ENCODE data around the gene TDO2. TPM values are rescaled to one million over a fixed set of nuclear protein-coding genes. Genes with fewer than 3 reads are reported as not detected.

TDO2 gene
- total RNA-seq, 3 donors from 2014 or later: not detected

DNA sequence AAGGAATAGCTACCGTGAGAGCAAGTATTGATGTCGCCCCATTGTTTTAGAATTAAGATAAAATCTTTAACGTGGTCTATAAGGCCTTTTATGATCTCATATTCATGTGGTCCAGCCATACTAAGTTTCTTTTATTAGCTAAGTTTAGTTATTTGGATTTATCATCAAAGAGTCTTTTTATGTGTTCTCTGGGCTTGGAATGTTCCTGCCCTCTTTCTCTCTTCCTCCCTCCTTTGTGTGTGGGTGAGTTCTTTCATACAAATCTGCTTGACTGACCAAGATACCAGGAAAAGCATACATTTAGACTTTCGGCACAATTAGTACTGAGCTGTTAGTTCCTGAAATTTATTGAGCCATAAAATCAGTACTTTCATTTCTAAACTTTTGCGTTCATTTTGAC is 11.3 kb downstream of the TDO2 start:
- no peak overlapping the region for H3K4me3 ChIP-seq
- H3K27ac ChIP-seq: no peak overlapping the region
- intact Hi-C loops (cut with DNase I; ENCODE audit: low total_unique reads): no loop called here
- no peaks in the 10 kb centered on the region for H3K27me3 ChIP-seq
- DNase-seq (ENCODE audit: low spot score in 2 of 2): no peak
- no peaks in the 10 kb centered on the region for H3K4me1 ChIP-seq
- TF ChIP-seq POLR2AphosphoS5 (IDR thresholded peaks at IDR 0.05) (no peak), POLR2A (IDR thresholded peaks at IDR 0.05) (no peak)
- TF ChIP-seq, protein P1, sequence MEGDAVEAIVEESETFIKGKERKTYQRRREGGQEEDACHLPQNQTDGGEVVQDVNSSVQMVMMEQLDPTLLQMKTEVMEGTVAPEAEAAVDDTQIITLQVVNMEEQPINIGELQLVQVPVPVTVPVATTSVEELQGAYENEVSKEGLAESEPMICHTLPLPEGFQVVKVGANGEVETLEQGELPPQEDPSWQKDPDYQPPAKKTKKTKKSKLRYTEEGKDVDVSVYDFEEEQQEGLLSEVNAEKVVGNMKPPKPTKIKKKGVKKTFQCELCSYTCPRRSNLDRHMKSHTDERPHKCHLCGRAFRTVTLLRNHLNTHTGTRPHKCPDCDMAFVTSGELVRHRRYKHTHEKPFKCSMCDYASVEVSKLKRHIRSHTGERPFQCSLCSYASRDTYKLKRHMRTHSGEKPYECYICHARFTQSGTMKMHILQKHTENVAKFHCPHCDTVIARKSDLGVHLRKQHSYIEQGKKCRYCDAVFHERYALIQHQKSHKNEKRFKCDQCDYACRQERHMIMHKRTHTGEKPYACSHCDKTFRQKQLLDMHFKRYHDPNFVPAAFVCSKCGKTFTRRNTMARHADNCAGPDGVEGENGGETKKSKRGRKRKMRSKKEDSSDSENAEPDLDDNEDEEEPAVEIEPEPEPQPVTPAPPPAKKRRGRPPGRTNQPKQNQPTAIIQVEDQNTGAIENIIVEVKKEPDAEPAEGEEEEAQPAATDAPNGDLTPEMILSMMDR (IDR thresholded peaks at IDR 0.05): no peak
- no peaks in the 10 kb centered on the region for H3K36me3 ChIP-seq
- no peaks in the 10 kb centered on the region for H3K9me3 ChIP-seq

GRCh38 chr4:155921597-155921996 is 18.1 kb downstream of the TDO2 start:
- Histone ChIP-seq H3K4me3 (no peak overlapping the region), H3K27me3 (no peaks in the 10 kb centered on the region), H3K27ac (no peak overlapping the region), H3K36me3 (no peaks in the 10 kb centered on the region), H3K4me1 (no peaks in the 10 kb centered on the region), H3K9me3 (no peaks in the 10 kb centered on the region)
- intact Hi-C loops (cut with DNase I; ENCODE audit: low total_unique reads): no loop called here
- DNase-seq (ENCODE audit: low spot score in 2 of 2): no peak
- TF ChIP-seq, protein P1 (IDR thresholded peaks at IDR 0.05): no peak
- no peak for TF ChIP-seq POLR2A (IDR thresholded peaks at IDR 0.05)
- TF ChIP-seq POLR2AphosphoS5 (IDR thresholded peaks at IDR 0.05): no peak

GRCh38 chr4:155924637-155925036 is 21.1 kb downstream of the TDO2 start:
- DNase-seq (ENCODE audit: low spot score in 2 of 2): no peak
- intact Hi-C loops (cut with DNase I; ENCODE audit: low total_unique reads): loop anchor here (5.0 kb wide), 1 partner anchor 178 kb away; no protein-coding TSS in a partner anchor
- H3K9me3 ChIP-seq: no peaks in the 10 kb centered on the region
- no peak overlapping the region for H3K4me3 ChIP-seq
- no peaks in the 10 kb centered on the region for H3K27me3 ChIP-seq
- H3K4me1 ChIP-seq: no peaks in the 10 kb centered on the region
- TF ChIP-seq, protein P1 (IDR thresholded peaks at IDR 0.05): no peak
- no peak for TF ChIP-seq POLR2AphosphoS5 (IDR thresholded peaks at IDR 0.05)
- TF ChIP-seq POLR2A (IDR thresholded peaks at IDR 0.05): no peak
- no peak overlapping the region for H3K27ac ChIP-seq
- H3K36me3 ChIP-seq: peaks cover 4% of the 10 kb centered on the region

DNA sequence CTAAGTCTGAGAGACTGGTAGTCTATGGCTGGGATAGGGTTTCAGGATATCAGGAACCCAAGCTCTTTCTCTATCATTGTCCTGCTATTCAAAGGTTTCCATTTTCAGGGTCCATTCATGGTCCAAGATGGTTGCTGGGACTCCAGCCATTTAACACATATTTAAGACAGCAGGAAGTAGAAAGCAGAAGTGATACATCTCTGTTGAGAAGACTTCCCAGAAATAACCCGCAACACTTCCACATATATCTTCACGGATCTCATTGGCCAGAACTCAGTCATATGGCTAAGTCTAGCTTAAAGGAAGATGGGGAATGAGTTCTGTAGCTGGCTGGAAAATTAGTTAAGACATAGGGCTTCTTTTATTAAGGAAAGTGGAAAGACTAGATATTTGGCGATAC is 26.3 kb downstream of the TDO2 start:
- H3K27me3 ChIP-seq: no peaks in the 10 kb centered on the region
- H3K36me3 ChIP-seq: peaks cover 4% of the 10 kb centered on the region
- H3K4me1 ChIP-seq: no peaks in the 10 kb centered on the region
- DNase-seq (ENCODE audit: low spot score in 2 of 2): no peak
- intact Hi-C loops (cut with DNase I; ENCODE audit: low total_unique reads): loop anchor here (5.0 kb wide), 1 partner anchor 172 kb away; no protein-coding TSS in a partner anchor
- TF ChIP-seq POLR2A (IDR thresholded peaks at IDR 0.05) (no peak), POLR2AphosphoS5 (IDR thresholded peaks at IDR 0.05) (no peak)
- TF ChIP-seq, protein P1 (IDR thresholded peaks at IDR 0.05): no peak
- H3K9me3 ChIP-seq: no peaks in the 10 kb centered on the region
- H3K4me3 ChIP-seq: no peak overlapping the region
- no peak overlapping the region for H3K27ac ChIP-seq

GRCh38 chr4:155930330-155930729 is 26.8 kb downstream of the TDO2 start:
- no peaks in the 10 kb centered on the region for H3K9me3 ChIP-seq
- H3K27ac ChIP-seq: no peak overlapping the region
- H3K36me3 ChIP-seq: peaks cover 4% of the 10 kb centered on the region
- no peak for DNase-seq (ENCODE audit: low spot score in 2 of 2)
- TF ChIP-seq POLR2A (IDR thresholded peaks at IDR 0.05) (no peak), POLR2AphosphoS5 (IDR thresholded peaks at IDR 0.05) (no peak)
- TF ChIP-seq, protein P1 (IDR thresholded peaks at IDR 0.05): no peak
- intact Hi-C loops (cut with DNase I; ENCODE audit: low total_unique reads): no loop called here
- H3K4me1 ChIP-seq: no peaks in the 10 kb centered on the region
- H3K4me3 ChIP-seq: no peak overlapping the region
- no peaks in the 10 kb centered on the region for H3K27me3 ChIP-seq

Measured in breast epithelium (tissue), 4 donors.